GM18867 (cell line): ENCODE data around the gene CHI3L1.

Experiments
- ATAC-seq: cut with Tn5 transposase; IDR thresholded peaks from one replicate; pipeline ENCODE4 v1.9.1; 2021; ENCODE audit warnings: mild to moderate bottlenecking, moderate library complexity; ENCODE audit not compliant: unreplicated experiment

Gene CHI3L1

GRCh38 chr1:203136409-203137042 lies 50.0 kb downstream of the CHI3L1 start:
- ATAC-seq = no peak

- ATAC-seq = no peak
Measured at GRCh38 chr1:203135636-203136305, 50.7 kb downstream of the CHI3L1 start.

GRCh38 chr1:203133970-203134725 lies 52.4 kb downstream of the CHI3L1 start:
- no peak for ATAC-seq

- no peak for ATAC-seq
Measured at GRCh38 chr1:203131548-203132200, 54.8 kb downstream of the CHI3L1 start.

GRCh38 chr1:203130358-203130985 lies 56.0 kb downstream of the CHI3L1 start:
- no peak for ATAC-seq

GRCh38 chr1:203129501-203130231 lies 56.8 kb downstream of the CHI3L1 start:
- no peak for ATAC-seq
